IPS DF 4.7 (cell line): ENCODE results near the gene MFSD11.
"Not testable (repeated sequence)": the region's sequence is repeated elsewhere in the genome, so short reads cannot be mapped to it uniquely, and the experiment has no call there.

Experiments used
- DNase-seq: peaks from one replicate; pipeline ENCODE4 v3.0.0-alpha.2; 2013; ENCODE audit warnings: low spot score; ENCODE audit errors: extremely low read depth

MFSD11 gene

GRCh38 chr17:76726231-76726775 lies 11.6 kb upstream of the MFSD11 start, which contains the start of gene JMJD6:
TSS of gene JMJD6 (minus strand) at chr17:76726606. CDS start at chr17:76726475, 131 bp downstream.
- DNase-seq, result peak; percentile 80

GRCh38 chr17:76726776-76727718 lies 10.9 kb upstream of the MFSD11 start, which contains the start of gene METTL23:
TSS of gene METTL23 (plus strand) at chr17:76726839. CDS start at chr17:76729711, 2,872 bp downstream.
- no peak for DNase-seq

- no peak for DNase-seq
These were observed 10.0 kb upstream of the MFSD11 start for GRCh38 chr17:76727745-76728456.

- DNase-seq, result not testable (repeated sequence)
These were observed 5.9 kb upstream of the MFSD11 start for GRCh38 chr17:76731800-76732733.

GRCh38 chr17:76732734-76733617 lies 4.9 kb upstream of the MFSD11 start:
- DNase-seq, result no peak

GRCh38 chr17:76733618-76733957 lies 4.3 kb upstream of the MFSD11 start:
- no peak for DNase-seq

- DNase-seq, result no peak
These were observed 3.7 kb upstream of the MFSD11 start for GRCh38 chr17:76734080-76734840.

GRCh38 chr17:76735006-76735405 lies 2.9 kb upstream of the MFSD11 start:
- no peak for DNase-seq

- no peak for DNase-seq
These were observed 2.2 kb upstream of the MFSD11 start for GRCh38 chr17:76735586-76736348.

- no peak for DNase-seq
These were observed 1.4 kb upstream of the MFSD11 start for GRCh38 chr17:76736349-76737081.

- peak; percentile 91 for DNase-seq
These were observed 740 bp upstream of the MFSD11 start, which contains the start of gene SRSF2 for GRCh38 chr17:76737082-76737675. TSS of gene SRSF2 (minus strand) at chr17:76737331. CDS start at chr17:76737160, 171 bp downstream.

GRCh38 chr17:76738468-76738850 lies 540 bp downstream of the MFSD11 start:
- DNase-seq, result no peak

- DNase-seq, result not testable (repeated sequence)
These were observed 1.7 kb downstream of the MFSD11 start for GRCh38 chr17:76739568-76740115.

- DNase-seq, result no peak
These were observed 2.6 kb downstream of the MFSD11 start for GRCh38 chr17:76740329-76741118.

GRCh38 chr17:76742958-76743357 lies 5.0 kb downstream of the MFSD11 start:
- DNase-seq, result no peak

- DNase-seq, result no peak
These were observed 6.8 kb downstream of the MFSD11 start for GRCh38 chr17:76744747-76745146.
